GM11168 (cell line): ENCODE measurements around the gene PLEKHM3.
"Not testable (repeated sequence)": the region's sequence is repeated elsewhere in the genome, so short reads cannot be mapped to it uniquely, and the experiment has no call there.

ENCODE experiments used
- in situ Hi-C: fragments of 300-500 bp; cut with MboI; formaldehyde crosslinking; loops from one replicate; pipeline ENCODE4 v1.12.0; 2022; ENCODE audit warnings: low sequenced_read_pairs; ENCODE audit not compliant: unreplicated experiment

The PLEKHM3 gene

GRCh38 chr2:208039376-208040110 lies 14.2 kb upstream of the PLEKHM3 start:
- in situ Hi-C loops, result loop anchor here (10.0 kb wide), 2 partner anchors 295 to 415 kb away; partner anchors contain the start of gene METTL21A

- in situ Hi-C loops, result loop anchor here (10.0 kb wide), 2 partner anchors 293 to 413 kb away; partner anchors contain the start of gene METTL21A
Observed at GRCh38 chr2:208037564-208038487, 12.5 kb upstream of the PLEKHM3 start.

- in situ Hi-C loops, result loop anchor here (10.0 kb wide), 2 partner anchors 292 to 412 kb away; partner anchors contain the start of gene METTL21A
Observed at GRCh38 chr2:208036357-208036756, 11.0 kb upstream of the PLEKHM3 start.

- in situ Hi-C loops, result loop anchor here (10.0 kb wide), 2 partner anchors 290 to 410 kb away; partner anchors contain the start of gene METTL21A
Observed at GRCh38 chr2:208034503-208035140, 9.3 kb upstream of the PLEKHM3 start.

- in situ Hi-C loops, result loop anchor here (10.0 kb wide), 2 partner anchors 289 to 409 kb away; partner anchors contain the start of gene METTL21A
Observed at GRCh38 chr2:208033701-208034502, 8.6 kb upstream of the PLEKHM3 start.

GRCh38 chr2:208031608-208032019 lies 6.3 kb upstream of the PLEKHM3 start:
- in situ Hi-C loops, result loop anchor here (10.0 kb wide), 2 partner anchors 287 to 407 kb away; partner anchors contain the start of gene METTL21A

GRCh38 chr2:208025814-208026184 lies 472 bp upstream of the PLEKHM3 start:
- in situ Hi-C loops, result no loop called here

- in situ Hi-C loops, result no loop called here
Observed at GRCh38 chr2:208024091-208024490, 1.2 kb downstream of the PLEKHM3 start.

- in situ Hi-C loops, result no loop called here
Observed at GRCh38 chr2:208020253-208020652, 5.1 kb downstream of the PLEKHM3 start.

- in situ Hi-C loops, result not testable (repeated sequence)
Observed at GRCh38 chr2:208018124-208018712, 7.1 kb downstream of the PLEKHM3 start.

- in situ Hi-C loops, result no loop called here
Observed at GRCh38 chr2:208017721-208018120, 7.6 kb downstream of the PLEKHM3 start.

- in situ Hi-C loops, result no loop called here
Observed at GRCh38 chr2:208015475-208015874, 9.9 kb downstream of the PLEKHM3 start.

- in situ Hi-C loops, result no loop called here
Observed at GRCh38 chr2:208013285-208014178, 11.8 kb downstream of the PLEKHM3 start.

- in situ Hi-C loops, result no loop called here
Observed at GRCh38 chr2:208012449-208012848, 12.9 kb downstream of the PLEKHM3 start.

- in situ Hi-C loops, result no loop called here
Observed at GRCh38 chr2:208010506-208010905, 14.8 kb downstream of the PLEKHM3 start.

GRCh38 chr2:208006833-208007232 lies 18.5 kb downstream of the PLEKHM3 start:
- in situ Hi-C loops, result no loop called here

- in situ Hi-C loops, result no loop called here
Observed at GRCh38 chr2:208006337-208006736, 19.0 kb downstream of the PLEKHM3 start.

GRCh38 chr2:208001924-208002323 lies 23.4 kb downstream of the PLEKHM3 start:
- in situ Hi-C loops, result no loop called here
